GM10847 (cell line): Measurements from ENCODE around the gene PDZD4.

ENCODE experiments used
- POLR2A ChIP-seq: IDR thresholded peaks from 2 replicates; pipeline ENCODE4 v1.6.1; 2011; ENCODE audit not compliant: insufficient read length; ENCODE audit errors: extremely low read depth

The PDZD4 gene

GRCh38 chrX:153861151-153861550, 30.8 kb upstream of the PDZD4 start:
- TF ChIP-seq POLR2A = no peak

- no peak for TF ChIP-seq POLR2A
These were observed 27.1 kb upstream of the PDZD4 start for GRCh38 chrX:153857348-153857903.

DNA sequence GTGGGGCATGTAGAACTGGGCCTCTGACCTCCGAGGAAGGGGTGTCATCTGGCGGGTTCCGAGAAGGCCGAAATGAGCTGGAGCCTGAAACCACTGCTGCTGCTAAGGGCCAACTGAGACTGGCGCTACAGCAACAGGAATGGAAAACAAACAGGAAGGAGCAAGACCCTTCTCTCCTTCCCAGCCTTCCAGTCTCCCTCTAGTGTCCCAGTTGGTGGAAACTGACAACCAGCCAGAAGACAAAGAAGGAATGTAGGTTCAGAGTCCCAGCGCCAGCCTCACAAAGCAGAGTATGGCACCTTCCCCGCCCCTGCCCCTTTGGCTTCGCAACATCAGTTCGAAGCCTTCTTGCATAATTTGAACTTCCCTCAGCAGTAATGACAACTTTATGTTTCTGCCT, 24.4 kb upstream of the PDZD4 start:
- no peak for TF ChIP-seq POLR2A

- TF ChIP-seq POLR2A = no peak
These were observed 23.5 kb upstream of the PDZD4 start for GRCh38 chrX:153853902-153854267.

GRCh38 chrX:153853180-153853901, 23.0 kb upstream of the PDZD4 start:
- no peak for TF ChIP-seq POLR2A

DNA sequence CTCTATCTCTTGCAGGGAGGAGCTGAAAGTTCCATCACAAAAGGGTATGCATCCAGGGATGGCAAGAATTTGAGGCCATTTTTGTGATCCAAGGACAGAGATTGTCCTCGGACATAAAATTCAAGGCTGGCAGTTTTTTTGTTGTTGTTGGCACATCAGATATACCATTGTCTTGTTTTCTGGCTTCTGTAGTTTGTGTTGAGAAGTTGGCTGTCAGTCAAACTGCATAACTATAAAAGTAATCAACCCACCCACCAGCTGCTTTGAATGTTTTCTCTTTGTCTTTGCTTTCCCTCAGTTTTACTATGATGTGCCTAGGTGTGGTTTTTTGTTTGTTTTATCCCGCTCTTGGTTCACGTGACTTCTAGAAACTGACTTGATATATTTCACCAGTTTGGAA, 21.6 kb upstream of the PDZD4 start:
- TF ChIP-seq POLR2A = no peak

GRCh38 chrX:153848325-153848724, 18.0 kb upstream of the PDZD4 start:
- no peak for TF ChIP-seq POLR2A

DNA sequence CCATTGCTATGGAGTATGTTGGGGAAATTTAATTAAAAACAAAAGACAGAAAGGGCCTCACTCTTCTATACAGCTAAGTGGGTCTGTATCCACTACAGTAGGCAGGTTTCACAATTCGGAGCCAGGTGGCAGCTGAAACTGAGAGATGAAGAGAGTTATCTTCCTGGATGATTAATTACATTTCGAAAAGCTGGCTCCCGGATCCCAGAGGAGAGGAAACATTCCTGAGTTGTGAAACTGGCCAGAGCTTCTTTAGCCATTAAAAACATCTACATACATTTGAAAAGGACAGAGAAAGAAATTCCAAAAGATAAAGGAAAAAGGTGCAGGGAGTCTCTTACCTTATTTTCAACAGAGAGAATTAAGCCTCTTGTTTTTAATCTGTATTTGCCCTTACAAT, 15.5 kb upstream of the PDZD4 start:
- no peak for TF ChIP-seq POLR2A

DNA sequence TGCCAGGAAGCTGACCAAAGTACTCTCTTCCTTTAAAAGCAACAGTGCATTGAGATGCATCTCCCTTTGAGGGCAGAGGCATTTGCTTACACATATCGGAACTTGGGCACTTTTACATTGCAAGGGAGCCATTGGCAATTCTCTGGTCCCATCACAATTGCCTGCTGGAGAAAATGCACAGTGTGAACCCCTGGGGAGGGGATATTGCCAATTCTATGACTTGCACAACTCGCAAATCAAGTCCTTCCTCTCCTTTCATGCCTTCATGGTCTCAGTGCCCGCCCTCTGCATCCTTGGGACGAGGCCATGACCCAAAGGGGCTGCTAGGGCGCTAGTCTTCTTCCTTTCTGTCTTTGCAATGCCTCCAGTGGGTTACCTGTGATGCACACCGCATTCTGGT, 14.9 kb upstream of the PDZD4 start:
- TF ChIP-seq POLR2A = no peak

- no peak for TF ChIP-seq POLR2A
These were observed 14.3 kb upstream of the PDZD4 start for GRCh38 chrX:153844509-153845082.

- no peak for TF ChIP-seq POLR2A
These were observed 6.6 kb upstream of the PDZD4 start for GRCh38 chrX:153836921-153837320.

DNA sequence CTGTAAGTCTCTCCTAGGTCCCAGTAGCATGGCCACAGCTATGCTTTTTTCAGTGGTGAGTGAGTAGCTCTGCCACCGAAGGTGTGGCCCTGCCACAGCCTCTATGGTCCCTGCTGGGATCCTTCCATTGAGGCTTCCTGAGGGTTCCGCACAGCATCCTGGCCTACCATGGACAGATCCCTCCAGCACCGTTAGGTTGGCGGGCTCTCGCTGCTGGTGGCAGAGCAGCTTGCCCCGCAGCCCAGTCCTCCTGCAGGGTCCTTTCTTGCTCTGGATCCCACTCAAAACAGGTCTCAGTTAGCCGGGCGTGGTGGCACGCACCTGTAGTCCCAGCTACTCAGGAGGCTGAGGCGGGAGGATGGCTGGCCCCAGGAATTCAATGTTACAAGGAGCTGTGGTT, 2.4 kb upstream of the PDZD4 start:
- no peak for TF ChIP-seq POLR2A

DNA sequence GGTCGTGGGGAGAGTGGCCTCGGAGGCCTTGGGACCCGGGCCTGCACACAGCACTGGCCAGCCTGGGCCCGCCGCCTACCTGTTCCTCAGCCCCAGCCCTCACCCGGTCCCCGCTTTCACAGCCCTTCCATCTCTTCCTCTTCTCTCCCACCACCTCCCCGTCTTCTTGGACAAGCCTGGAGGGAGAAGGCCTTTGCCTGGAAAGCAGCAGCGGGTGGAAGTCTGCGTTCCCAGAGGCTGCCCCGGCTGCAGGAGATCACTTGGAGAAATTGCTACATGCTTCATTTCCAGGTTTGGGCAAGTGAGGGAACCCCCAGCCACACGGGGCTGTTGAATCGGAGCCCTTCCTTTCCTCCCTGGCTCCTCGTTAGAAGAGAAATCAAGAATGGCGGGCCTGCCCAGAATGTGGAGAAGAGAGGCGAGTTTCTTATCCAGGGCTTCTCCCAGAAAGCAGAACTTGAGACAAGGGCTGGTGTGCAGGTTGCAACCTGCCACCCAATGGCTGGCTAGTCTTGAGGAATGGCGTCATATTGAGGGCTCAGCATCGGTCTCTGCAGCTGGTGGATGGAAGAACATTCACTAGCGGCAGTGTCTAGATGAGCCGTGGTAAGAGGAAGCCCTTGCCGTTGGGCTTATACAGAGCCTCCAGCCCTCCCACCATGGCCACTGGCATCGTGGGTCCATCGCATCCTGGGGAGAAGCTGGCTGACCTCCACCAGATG, 1.2 kb upstream of the PDZD4 start:
- no peak for TF ChIP-seq POLR2A

DNA sequence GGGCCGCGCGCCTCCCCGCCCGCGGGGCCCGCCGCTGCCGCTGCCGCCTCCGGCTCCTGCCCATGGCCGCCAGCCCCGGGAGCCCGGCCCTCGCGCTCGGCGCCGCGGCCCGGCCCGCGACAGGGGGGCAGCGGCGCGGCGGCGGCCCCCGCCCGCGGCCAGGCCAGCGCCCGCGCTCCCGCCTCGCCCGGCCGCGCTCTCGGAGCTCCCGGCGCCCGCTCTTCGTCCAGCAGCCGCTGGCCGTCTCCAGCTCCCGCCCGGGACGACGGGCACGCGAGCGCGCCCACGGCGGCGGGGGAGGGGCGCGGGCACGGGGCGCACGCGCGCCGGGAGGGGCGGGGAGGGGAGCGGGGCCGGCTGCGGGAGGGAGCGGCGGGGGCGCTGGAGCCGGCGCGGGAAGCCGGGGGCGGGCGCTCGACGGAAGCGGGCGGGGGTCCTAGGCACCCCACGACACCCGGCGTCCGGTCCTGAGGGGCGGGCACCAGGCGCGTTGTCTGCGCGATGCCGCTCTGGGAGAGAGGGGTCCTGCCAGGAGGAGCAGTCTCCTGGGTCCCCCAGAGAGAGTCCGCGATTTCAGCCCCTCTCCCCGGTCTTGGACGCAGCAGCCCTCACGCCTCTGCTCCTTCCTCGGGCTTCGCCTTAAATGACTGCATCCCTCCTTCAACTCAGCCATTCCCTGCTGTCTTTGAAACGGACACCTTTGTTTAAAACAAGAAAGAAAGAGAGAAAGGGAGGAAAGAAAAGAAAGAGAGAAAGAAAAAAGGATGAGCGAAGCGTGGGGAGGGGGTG, 490 bp upstream of the PDZD4 start:
- no peak for TF ChIP-seq POLR2A

- no peak for TF ChIP-seq POLR2A
These were observed 870 bp downstream of the PDZD4 start for GRCh38 chrX:153829549-153829798.

DNA sequence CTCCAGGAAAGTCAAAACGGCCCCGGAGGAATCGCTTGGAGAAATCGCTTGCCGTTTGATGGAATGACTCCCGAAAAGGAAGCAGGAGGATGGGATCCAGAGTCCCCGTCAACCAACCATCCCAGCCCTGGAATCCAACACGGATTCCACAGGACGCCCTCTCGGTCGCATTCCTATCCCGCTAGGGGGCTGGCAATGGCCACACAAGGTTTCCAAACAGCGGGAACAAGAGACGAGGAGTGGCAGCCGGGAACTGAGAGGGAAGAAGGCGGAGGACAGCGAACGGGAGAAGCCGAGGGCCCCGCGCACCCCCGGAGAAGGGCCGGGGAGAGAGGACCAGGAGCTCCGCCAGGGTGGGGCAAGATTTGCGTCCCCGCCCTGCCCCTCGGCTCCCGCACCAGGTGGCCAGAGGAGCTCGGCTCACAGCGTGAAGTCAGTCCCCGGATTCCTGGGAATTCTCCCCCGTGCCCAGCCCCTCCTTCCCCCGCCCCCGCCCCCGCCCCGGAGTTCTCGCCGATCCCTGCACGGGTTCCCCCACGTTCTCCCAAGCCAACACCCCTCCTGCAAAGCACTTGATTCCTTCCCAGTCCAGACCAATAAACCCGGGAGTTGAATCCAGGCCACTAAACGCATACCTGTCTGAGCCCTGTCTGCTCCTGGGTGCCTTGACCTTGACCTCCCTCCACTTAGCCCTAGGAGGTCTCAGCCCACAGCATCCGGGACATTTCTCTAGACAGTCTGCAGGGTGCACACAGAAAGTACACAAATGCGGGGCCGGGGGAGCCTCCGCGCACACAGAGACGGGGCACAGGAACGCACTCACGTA, 1.4 kb downstream of the PDZD4 start:
- no peak for TF ChIP-seq POLR2A

DNA sequence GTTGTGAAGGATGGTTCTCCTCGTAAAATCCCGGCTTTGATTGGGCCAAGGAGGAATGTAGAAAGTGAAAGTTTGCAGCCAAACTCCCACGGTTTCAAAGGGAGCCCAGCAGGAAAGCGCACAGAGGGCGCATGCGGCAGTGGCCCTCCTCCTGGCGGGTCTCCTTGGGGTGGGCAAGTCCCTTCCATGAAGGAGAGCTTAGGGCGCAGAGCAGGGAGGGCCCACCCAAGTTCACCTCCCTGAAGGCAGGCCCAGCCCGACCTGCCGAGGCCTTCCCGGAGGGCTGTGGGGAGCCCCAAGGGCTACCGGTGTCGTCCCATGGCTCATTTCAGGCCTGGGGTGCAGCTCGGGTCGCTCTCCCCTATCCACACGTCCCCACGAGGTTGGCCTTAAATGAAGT, 2.0 kb downstream of the PDZD4 start:
- TF ChIP-seq POLR2A = no peak
